Measurements from ENCODE around the gene CD82.
A peak's percentile ranks its signal among the peaks of the same experiment; 100 is the strongest.

The CD82 gene

GRCh38 chr11:44538375-44539054, 26.9 kb upstream of the CD82 start:
- no peaks in the 10 kb centered on the region for H3K9me3 ChIP-seq (ENCODE audit: control insufficient read depth, low read length)
- H3K27me3 ChIP-seq (ENCODE audit: control insufficient read depth in 1 of 2, insufficient read depth in 1 of 2, low read length in 2 of 2), result peaks cover 32 to 67% of the 10 kb centered on the region in 2 experiments
- no peak overlapping the region for H3K27ac ChIP-seq (ENCODE audit: low read length, poor library complexity, severe bottlenecking)
- H2BK120ac ChIP-seq (ENCODE audit: low read depth, low read length), result no peak overlapping the region
- H2BK12ac ChIP-seq (ENCODE audit: low read length in 2 of 2), result no peak overlapping the region
- no peak overlapping the region for H2AK5ac ChIP-seq (ENCODE audit: low read length, severe bottlenecking)
- peak overlapping the region in 1 of 2 experiments; percentile 18 for H3K18ac ChIP-seq (ENCODE audit: low read depth in 1 of 2, low read length in 2 of 2)
- no peaks in the 10 kb centered on the region for H3K36me3 ChIP-seq (ENCODE audit: control insufficient read depth in 1 of 2, insufficient read depth in 2 of 2, low read depth in 1 of 2, low read length in 2 of 2)
- H3K23ac ChIP-seq (ENCODE audit: low read length in 2 of 2), result no peak overlapping the region
- H2BK15ac ChIP-seq (ENCODE audit: low read depth, poor library complexity, severe bottlenecking), result peak overlapping the region; percentile 19
- H3K4me1 ChIP-seq (ENCODE audit: control insufficient read depth, insufficient read depth, low read depth, low read length), result peaks cover 4% of the 10 kb centered on the region
- no peaks in the 10 kb centered on the region for H3K79me1 ChIP-seq (replicated peaks; ENCODE audit: low read length, poor library complexity, severe bottlenecking)
- no peak overlapping the region for H3K9ac ChIP-seq (ENCODE audit: low read length)
- no peak overlapping the region for H3K4me3 ChIP-seq (ENCODE audit: insufficient read depth in 1 of 2, low read depth in 1 of 2, low read length in 2 of 2)
- H3K4me2 ChIP-seq (ENCODE audit: low read length, poor library complexity, severe bottlenecking), result peak overlapping the region; percentile 27
- peak; percentile 73 for DNase-seq
- H3K4ac ChIP-seq (ENCODE audit: low read depth in 1 of 2, low read length in 2 of 2), result no peak overlapping the region
- H2BK5ac ChIP-seq (ENCODE audit: low read depth, low read length, poor library complexity, severe bottlenecking), result no peak overlapping the region
- H4K91ac ChIP-seq (ENCODE audit: low read length), result no peak overlapping the region
- 27% methylated on average over 21 of the region's 21 CpGs for WGBS
- H2AFZ ChIP-seq (ENCODE audit: low read depth, low read length), result no peak overlapping the region
- no peak overlapping the region for H4K8ac ChIP-seq (ENCODE audit: low read length)
- H3K14ac ChIP-seq (ENCODE audit: low read length in 2 of 2), result no peak overlapping the region

GRCh38 chr11:44539971-44540370, 25.5 kb upstream of the CD82 start:
- Histone ChIP-seq H4K91ac (ENCODE audit: low read length) (no peak overlapping the region), H2BK12ac (ENCODE audit: low read length in 2 of 2) (no peak overlapping the region), H3K4me2 (ENCODE audit: low read length, poor library complexity, severe bottlenecking) (no peak overlapping the region), H3K9ac (ENCODE audit: low read length) (no peak overlapping the region), H3K4ac (ENCODE audit: low read depth in 1 of 2, low read length in 2 of 2) (no peak overlapping the region), H3K4me3 (ENCODE audit: insufficient read depth in 1 of 2, low read depth in 1 of 2, low read length in 2 of 2) (no peak overlapping the region), H3K23ac (ENCODE audit: low read length in 2 of 2) (no peak overlapping the region), H3K36me3 (ENCODE audit: control insufficient read depth in 1 of 2, insufficient read depth in 2 of 2, low read depth in 1 of 2, low read length in 2 of 2) (no peaks in the 10 kb centered on the region), H4K8ac (ENCODE audit: low read length) (no peak overlapping the region), H2BK15ac (ENCODE audit: low read depth, poor library complexity, severe bottlenecking) (no peak overlapping the region), H3K18ac (ENCODE audit: low read depth in 1 of 2, low read length in 2 of 2) (no peak overlapping the region), H2AFZ (ENCODE audit: low read depth, low read length) (no peak overlapping the region), H3K14ac (ENCODE audit: low read length in 2 of 2) (peak overlapping the region in 1 of 2 experiments; percentile 44), H3K27me3 (ENCODE audit: control insufficient read depth in 1 of 2, insufficient read depth in 1 of 2, low read length in 2 of 2) (peaks cover 27 to 56% of the 10 kb centered on the region in 2 experiments), H2AK5ac (ENCODE audit: low read length, severe bottlenecking) (no peak overlapping the region), H2BK120ac (ENCODE audit: low read depth, low read length) (no peak overlapping the region), H2BK5ac (ENCODE audit: low read depth, low read length, poor library complexity, severe bottlenecking) (no peak overlapping the region), H3K27ac (ENCODE audit: low read length, poor library complexity, severe bottlenecking) (no peak overlapping the region), H3K4me1 (ENCODE audit: control insufficient read depth, insufficient read depth, low read depth, low read length) (peaks cover 4% of the 10 kb centered on the region), H3K79me1 (replicated peaks; ENCODE audit: low read length, poor library complexity, severe bottlenecking) (no peaks in the 10 kb centered on the region), H3K9me3 (ENCODE audit: control insufficient read depth, low read length) (no peaks in the 10 kb centered on the region)
- DNase-seq, result no peak
- WGBS, result 57% methylated on average over 7 of the region's 7 CpGs

- H3K4ac ChIP-seq (ENCODE audit: low read depth in 1 of 2, low read length in 2 of 2), result no peak overlapping the region
- H3K79me1 ChIP-seq (replicated peaks; ENCODE audit: low read length, poor library complexity, severe bottlenecking), result no peaks in the 10 kb centered on the region
- H3K27ac ChIP-seq (ENCODE audit: low read length, poor library complexity, severe bottlenecking), result no peak overlapping the region
- no peak overlapping the region for H4K91ac ChIP-seq (ENCODE audit: low read length)
- H3K18ac ChIP-seq (ENCODE audit: low read depth in 1 of 2, low read length in 2 of 2), result no peak overlapping the region
- peaks cover 27 to 51% of the 10 kb centered on the region in 2 experiments for H3K27me3 ChIP-seq (ENCODE audit: control insufficient read depth in 1 of 2, insufficient read depth in 1 of 2, low read length in 2 of 2)
- H3K9ac ChIP-seq (ENCODE audit: low read length), result no peak overlapping the region
- WGBS, result 0% methylated on average over 1 of the region's 2 CpGs
- no peak overlapping the region for H2AFZ ChIP-seq (ENCODE audit: low read depth, low read length)
- no peak overlapping the region for H3K4me2 ChIP-seq (ENCODE audit: low read length, poor library complexity, severe bottlenecking)
- no peaks in the 10 kb centered on the region for H3K36me3 ChIP-seq (ENCODE audit: control insufficient read depth in 1 of 2, insufficient read depth in 2 of 2, low read depth in 1 of 2, low read length in 2 of 2)
- no peak overlapping the region for H4K8ac ChIP-seq (ENCODE audit: low read length)
- H3K9me3 ChIP-seq (ENCODE audit: control insufficient read depth, low read length), result peaks cover 5% of the 10 kb centered on the region
- no peak overlapping the region for H3K14ac ChIP-seq (ENCODE audit: low read length in 2 of 2)
- H2BK5ac ChIP-seq (ENCODE audit: low read depth, low read length, poor library complexity, severe bottlenecking), result no peak overlapping the region
- H2BK12ac ChIP-seq (ENCODE audit: low read length in 2 of 2), result no peak overlapping the region
- H2AK5ac ChIP-seq (ENCODE audit: low read length, severe bottlenecking), result no peak overlapping the region
- H3K4me3 ChIP-seq (ENCODE audit: insufficient read depth in 1 of 2, low read depth in 1 of 2, low read length in 2 of 2), result no peak overlapping the region
- no peak overlapping the region for H2BK15ac ChIP-seq (ENCODE audit: low read depth, poor library complexity, severe bottlenecking)
- no peak for DNase-seq
- H3K4me1 ChIP-seq (ENCODE audit: control insufficient read depth, insufficient read depth, low read depth, low read length), result peaks cover 4% of the 10 kb centered on the region
- no peak overlapping the region for H2BK120ac ChIP-seq (ENCODE audit: low read depth, low read length)
- H3K23ac ChIP-seq (ENCODE audit: low read length in 2 of 2), result no peak overlapping the region
Observed at GRCh38 chr11:44540667-44541066, 24.8 kb upstream of the CD82 start.

GRCh38 chr11:44542372-44542771, 23.1 kb upstream of the CD82 start:
- no peak for DNase-seq
- H2BK5ac ChIP-seq (ENCODE audit: low read depth, low read length, poor library complexity, severe bottlenecking), result no peak overlapping the region
- H3K9ac ChIP-seq (ENCODE audit: low read length), result no peak overlapping the region
- peaks cover 27 to 43% of the 10 kb centered on the region in 2 experiments for H3K27me3 ChIP-seq (ENCODE audit: control insufficient read depth in 1 of 2, insufficient read depth in 1 of 2, low read length in 2 of 2)
- H3K14ac ChIP-seq (ENCODE audit: low read length in 2 of 2), result no peak overlapping the region
- H3K4me2 ChIP-seq (ENCODE audit: low read length, poor library complexity, severe bottlenecking), result no peak overlapping the region
- no peaks in the 10 kb centered on the region for H3K79me1 ChIP-seq (replicated peaks; ENCODE audit: low read length, poor library complexity, severe bottlenecking)
- H4K8ac ChIP-seq (ENCODE audit: low read length), result no peak overlapping the region
- WGBS, result 95% methylated on average over 3 of the region's 3 CpGs
- no peak overlapping the region for H3K23ac ChIP-seq (ENCODE audit: low read length in 2 of 2)
- no peak overlapping the region for H3K4ac ChIP-seq (ENCODE audit: low read depth in 1 of 2, low read length in 2 of 2)
- H2AFZ ChIP-seq (ENCODE audit: low read depth, low read length), result no peak overlapping the region
- peaks cover 4% of the 10 kb centered on the region for H3K4me1 ChIP-seq (ENCODE audit: control insufficient read depth, insufficient read depth, low read depth, low read length)
- peaks cover 9% of the 10 kb centered on the region for H3K9me3 ChIP-seq (ENCODE audit: control insufficient read depth, low read length)
- no peak overlapping the region for H4K91ac ChIP-seq (ENCODE audit: low read length)
- H2BK120ac ChIP-seq (ENCODE audit: low read depth, low read length), result no peak overlapping the region
- H2AK5ac ChIP-seq (ENCODE audit: low read length, severe bottlenecking), result no peak overlapping the region
- H3K36me3 ChIP-seq (ENCODE audit: control insufficient read depth in 1 of 2, insufficient read depth in 2 of 2, low read depth in 1 of 2, low read length in 2 of 2), result no peaks in the 10 kb centered on the region
- no peak overlapping the region for H3K4me3 ChIP-seq (ENCODE audit: insufficient read depth in 1 of 2, low read depth in 1 of 2, low read length in 2 of 2)
- H3K18ac ChIP-seq (ENCODE audit: low read depth in 1 of 2, low read length in 2 of 2), result no peak overlapping the region
- H2BK15ac ChIP-seq (ENCODE audit: low read depth, poor library complexity, severe bottlenecking), result no peak overlapping the region
- H2BK12ac ChIP-seq (ENCODE audit: low read length in 2 of 2), result no peak overlapping the region
- no peak overlapping the region for H3K27ac ChIP-seq (ENCODE audit: low read length, poor library complexity, severe bottlenecking)
